Cardiac fibroblast (primary cell): ENCODE results near the gene TNS2.

Experiments used
- DNase-seq, 2 donors: peaks; one replicate each; pipeline versions ENCODE4 v3.0.0 to v3.0.0-alpha.2; 2010; ENCODE audit warnings: low read depth in 2 of 2
- H3K4me3 ChIP-seq, 2 donors: replicated peaks in 1 of 2; 1 replicate in 1 of 2; 2 replicates in 1 of 2; pipeline ENCODE4 v1.5.1; 2011; ENCODE audit warnings: low read depth in 2 of 2, low read length in 2 of 2, mild to moderate bottlenecking in 2 of 2, moderate library complexity in 1 of 2
- TF ChIP-seq, protein P1 (sequence below): IDR thresholded peaks from one replicate; pipeline ENCODE4 v1.5.1; 2011; ENCODE audit warnings: low read depth, mild to moderate bottlenecking, low read length, inconsistent platforms

The TNS2 gene

DNA sequence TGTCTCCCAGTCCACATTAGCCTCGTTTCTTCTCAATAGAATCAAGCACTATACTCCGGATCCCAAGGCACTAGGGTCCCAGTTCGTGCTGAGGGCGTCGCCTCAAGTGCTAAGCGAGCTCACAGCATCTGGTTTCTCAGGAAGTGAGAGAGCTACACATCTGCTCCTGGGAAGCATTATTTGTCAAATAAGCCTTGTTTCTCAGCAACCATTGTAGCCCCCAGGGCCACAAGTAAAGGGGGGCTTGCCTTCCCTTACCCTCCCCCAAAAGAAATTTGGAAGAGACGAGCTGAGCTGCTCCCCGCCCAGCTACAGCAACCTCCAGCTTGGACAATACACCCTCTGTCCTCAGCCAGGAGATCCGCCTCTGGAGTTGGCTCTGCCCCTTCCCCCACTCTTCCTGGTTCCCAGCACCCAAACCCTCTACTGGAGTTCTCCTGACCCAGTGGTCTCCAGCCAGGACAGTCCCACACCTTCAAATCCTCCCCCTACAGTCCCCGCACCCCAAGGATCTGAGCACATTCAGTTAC is 5.7 kb upstream of the TNS2 start:
- TF ChIP-seq, protein P1, sequence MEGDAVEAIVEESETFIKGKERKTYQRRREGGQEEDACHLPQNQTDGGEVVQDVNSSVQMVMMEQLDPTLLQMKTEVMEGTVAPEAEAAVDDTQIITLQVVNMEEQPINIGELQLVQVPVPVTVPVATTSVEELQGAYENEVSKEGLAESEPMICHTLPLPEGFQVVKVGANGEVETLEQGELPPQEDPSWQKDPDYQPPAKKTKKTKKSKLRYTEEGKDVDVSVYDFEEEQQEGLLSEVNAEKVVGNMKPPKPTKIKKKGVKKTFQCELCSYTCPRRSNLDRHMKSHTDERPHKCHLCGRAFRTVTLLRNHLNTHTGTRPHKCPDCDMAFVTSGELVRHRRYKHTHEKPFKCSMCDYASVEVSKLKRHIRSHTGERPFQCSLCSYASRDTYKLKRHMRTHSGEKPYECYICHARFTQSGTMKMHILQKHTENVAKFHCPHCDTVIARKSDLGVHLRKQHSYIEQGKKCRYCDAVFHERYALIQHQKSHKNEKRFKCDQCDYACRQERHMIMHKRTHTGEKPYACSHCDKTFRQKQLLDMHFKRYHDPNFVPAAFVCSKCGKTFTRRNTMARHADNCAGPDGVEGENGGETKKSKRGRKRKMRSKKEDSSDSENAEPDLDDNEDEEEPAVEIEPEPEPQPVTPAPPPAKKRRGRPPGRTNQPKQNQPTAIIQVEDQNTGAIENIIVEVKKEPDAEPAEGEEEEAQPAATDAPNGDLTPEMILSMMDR: no peak
- DNase-seq: peak; percentile 31 to 40

DNA sequence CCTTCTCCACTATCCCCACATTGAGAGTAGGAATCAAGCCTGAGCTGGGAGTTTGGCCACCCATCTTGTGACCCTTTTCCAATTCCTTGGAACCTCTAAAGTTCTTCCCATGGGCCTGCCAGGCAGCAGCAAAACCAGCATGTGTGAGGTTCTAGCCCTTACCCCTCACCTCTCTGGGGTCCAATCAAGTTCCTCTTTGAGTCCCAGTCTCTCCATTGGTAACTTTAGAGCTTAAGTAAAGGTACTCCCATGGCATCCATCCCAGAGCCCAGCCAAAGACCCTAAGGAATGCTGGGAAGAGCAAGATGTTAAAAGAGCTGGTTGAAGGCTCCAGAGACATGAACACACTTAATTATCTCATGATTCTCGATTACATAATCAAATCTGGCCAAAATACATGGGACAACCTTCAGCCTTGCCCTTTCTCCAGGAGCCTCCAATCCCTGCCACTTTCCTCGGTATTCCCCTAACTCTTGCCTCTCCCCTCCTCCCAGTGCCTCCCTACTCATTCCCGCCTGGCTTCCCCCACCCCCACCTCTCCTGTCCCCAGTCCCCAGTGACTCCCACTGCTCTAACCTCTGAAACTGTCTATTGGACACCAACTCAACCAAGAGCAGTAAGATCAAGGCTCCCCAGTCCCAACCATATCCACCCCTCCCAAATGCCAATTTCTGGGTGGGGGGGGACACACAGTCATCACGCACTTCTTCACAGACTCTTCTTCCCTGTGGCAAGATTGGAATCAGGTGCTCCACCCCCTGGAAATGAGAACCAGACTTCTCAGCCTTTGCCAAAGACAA is 4.8 kb upstream of the TNS2 start:
- TF ChIP-seq, protein P1: no peak
- no peak overlapping the region for H3K4me3 ChIP-seq
- DNase-seq: peak in 1 of 2 donors; percentile 13

More for the DNA sequence above, 5.7 kb upstream of the TNS2 start:
- no peak overlapping the region for H3K4me3 ChIP-seq

DNA sequence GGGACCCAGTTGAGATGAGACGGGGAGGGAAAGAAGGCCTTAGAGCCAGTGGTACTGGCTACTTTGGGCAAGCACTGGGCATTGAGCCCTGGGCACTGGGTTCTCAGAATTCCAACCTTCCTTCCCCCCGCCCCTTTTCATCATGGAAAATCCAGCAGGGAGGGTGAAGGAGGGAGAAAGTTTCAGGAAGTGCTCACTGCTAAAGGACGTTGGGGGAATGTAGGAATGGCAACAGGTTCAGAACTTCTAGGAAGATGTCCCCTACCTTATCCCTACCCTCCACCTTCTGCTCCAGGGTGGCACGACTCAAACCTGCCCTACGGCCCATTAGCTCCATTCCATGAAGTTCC is 4.2 kb upstream of the TNS2 start:
- TF ChIP-seq, protein P1: no peak
- DNase-seq: no peak
- H3K4me3 ChIP-seq: peak overlapping the region; percentile 71 to 85

DNA sequence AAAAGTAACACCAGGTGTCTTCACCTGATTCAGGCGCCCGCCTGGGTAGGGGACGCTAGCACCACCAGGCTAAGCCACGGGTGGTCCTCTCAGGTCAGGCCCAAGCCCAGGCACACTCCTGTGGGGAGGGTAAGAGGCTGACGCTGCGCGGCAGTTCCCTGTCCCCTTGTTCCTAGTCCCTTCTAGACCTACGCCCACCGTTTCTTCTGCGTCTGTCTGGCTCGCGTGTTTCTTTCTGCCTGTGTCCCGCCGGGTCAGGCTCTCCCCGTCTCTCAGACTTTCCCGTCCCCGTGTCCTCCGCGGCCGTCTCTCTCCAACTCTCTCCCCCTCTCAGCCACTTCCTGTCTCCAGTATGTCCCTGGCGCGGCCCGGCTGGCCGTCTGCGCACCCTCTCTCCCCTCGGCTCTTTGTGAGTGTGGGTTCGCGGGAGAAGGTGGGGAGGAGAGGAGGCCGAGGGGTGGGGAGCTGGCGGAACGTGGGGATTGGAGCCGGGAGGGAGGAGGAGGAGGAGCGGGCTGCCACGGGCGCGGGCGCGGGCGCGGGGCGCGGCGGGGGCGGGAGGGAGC is 3.1 kb upstream of the TNS2 start:
- TF ChIP-seq, protein P1: no peak
- H3K4me3 ChIP-seq: peak overlapping the region; percentile 71 to 85
- peak; percentile 83 to 94 for DNase-seq

DNA sequence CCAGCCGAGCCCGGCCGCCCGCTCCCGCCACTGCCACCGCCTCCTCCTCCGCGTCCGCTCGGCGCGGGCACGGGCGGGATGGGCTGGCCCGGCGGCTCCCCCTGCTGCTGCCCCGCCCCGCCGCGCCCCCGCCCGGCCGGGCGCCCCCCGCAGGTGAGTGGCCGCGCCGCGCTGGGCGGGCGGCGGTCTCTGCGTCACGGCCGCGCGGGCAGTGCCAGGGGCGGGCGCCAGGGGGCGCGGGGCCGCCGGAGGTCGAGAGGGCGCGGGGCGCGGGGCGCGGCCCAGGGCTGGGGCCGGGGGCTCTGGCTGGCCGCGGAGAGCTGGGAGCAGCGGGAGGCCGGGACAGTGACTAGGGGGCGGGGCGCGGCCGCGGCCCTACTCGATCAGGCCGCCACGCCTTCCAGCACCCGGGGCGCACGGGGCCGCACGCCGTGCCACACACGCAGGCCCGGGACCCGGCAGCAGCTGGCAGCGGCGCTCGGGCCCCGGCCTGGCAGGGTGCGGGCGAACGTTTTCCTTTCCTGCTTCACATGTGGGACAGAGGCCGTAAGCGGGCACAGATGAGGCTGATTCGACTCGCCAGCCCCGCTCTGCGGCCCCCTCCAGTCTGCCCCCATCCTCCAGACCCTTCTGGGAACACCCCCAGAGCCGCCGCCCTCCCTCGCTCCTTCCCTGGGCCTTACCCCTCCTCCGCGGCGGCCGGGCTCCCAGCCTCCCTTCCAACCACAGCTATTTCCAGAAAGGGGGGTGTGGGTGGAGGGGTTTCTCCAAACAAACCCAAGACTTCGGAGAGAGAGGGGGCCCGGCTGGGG is 2.4 kb upstream of the TNS2 start:
- peak; percentile 72 to 89 for DNase-seq
- TF ChIP-seq, protein P1: no peak
- peak overlapping the region; percentile 85 to 93 for H3K4me3 ChIP-seq

DNA sequence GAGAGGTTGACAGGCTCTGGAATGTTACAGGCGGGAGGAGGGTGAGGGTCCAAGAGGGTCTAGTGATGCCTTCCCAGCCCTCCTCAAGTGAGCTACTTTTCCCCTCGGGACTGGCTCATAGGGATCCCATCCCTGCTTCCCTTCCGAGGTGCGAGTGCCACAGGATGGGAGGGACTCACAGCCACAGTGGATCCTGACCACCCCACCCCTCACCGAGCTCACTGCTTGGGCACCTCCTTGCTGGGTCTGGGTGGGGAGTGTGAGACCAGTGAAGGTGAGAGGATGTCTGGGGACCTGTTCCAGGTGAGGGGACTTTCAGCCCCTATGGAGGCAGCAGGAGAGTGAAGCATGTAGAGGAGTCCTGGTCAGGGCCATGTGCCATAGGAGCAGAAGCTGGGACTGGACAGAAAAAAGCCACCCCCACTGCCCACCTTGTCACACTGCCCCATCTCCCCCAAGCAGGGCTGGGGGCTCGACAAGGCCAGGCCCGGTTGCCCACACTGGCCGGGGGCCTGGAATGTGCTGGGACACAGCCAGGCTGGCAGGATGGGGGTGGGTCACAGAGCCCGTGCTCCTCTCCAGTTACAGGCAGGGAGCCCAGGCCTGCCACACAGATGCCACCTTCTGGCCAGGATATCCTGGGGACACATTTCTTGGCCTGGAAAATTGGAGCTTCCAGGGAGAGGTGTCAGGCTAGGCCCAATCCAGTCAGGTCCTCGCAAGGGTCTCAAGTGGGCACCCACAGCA is 1.7 kb upstream of the TNS2 start:
- H3K4me3 ChIP-seq: peak overlapping the region; percentile 85 to 93
- TF ChIP-seq, protein P1: no peak
- peak in 1 of 2 donors; percentile 29 for DNase-seq
